HG03045 (cell line): ENCODE measurements around the gene GAST.
"Not testable (repeated sequence)": the region's sequence is repeated elsewhere in the genome, so short reads cannot be mapped to it uniquely, and the experiment has no call there.

Experiments
- ATAC-seq: cut with Tn5 transposase; IDR thresholded peaks from one replicate; pipeline ENCODE4 v1.9.1; 2021; ENCODE audit warnings: mild to moderate bottlenecking, moderate library complexity; ENCODE audit not compliant: unreplicated experiment

Gene GAST

GRCh38 chr17:41711669-41712400 lies at the start of gene GAST:
Gene GAST, plus strand, starts transcription at chr17:41712331. Its CDS starts 3,106 bp downstream, at chr17:41715437.
- ATAC-seq, result no peak

- ATAC-seq, result no peak
Observed at GRCh38 chr17:41663451-41664171, 48.5 kb upstream of the GAST start.

- ATAC-seq, result no peak
Observed at GRCh38 chr17:41664172-41664457, 48.0 kb upstream of the GAST start.

- no peak for ATAC-seq
Observed at GRCh38 chr17:41664587-41665565, 47.3 kb upstream of the GAST start.

- peak; percentile 67 for ATAC-seq
Observed at GRCh38 chr17:41665566-41666236, 46.4 kb upstream of the GAST start.

GRCh38 chr17:41666237-41666641 lies 45.9 kb upstream of the GAST start:
- peak; percentile 30 for ATAC-seq

GRCh38 chr17:41666708-41667279 lies 45.3 kb upstream of the GAST start:
- peak; percentile 52 for ATAC-seq

- ATAC-seq, result no peak
Observed at GRCh38 chr17:41667280-41668041, 44.7 kb upstream of the GAST start.

GRCh38 chr17:41672153-41672552 lies 40.0 kb upstream of the GAST start:
- no peak for ATAC-seq

- not testable (repeated sequence) for ATAC-seq
Observed at GRCh38 chr17:41675157-41676057, 36.7 kb upstream of the GAST start.

- no peak for ATAC-seq
Observed at GRCh38 chr17:41676058-41676419, 36.1 kb upstream of the GAST start.

- ATAC-seq, result peak; percentile 10
Observed at GRCh38 chr17:41678411-41678906, 33.7 kb upstream of the GAST start.

GRCh38 chr17:41678907-41679739 lies 33.0 kb upstream of the GAST start:
- ATAC-seq, result peak; percentile 42

- ATAC-seq, result no peak
Observed at GRCh38 chr17:41679740-41680425, 32.2 kb upstream of the GAST start.

- no peak for ATAC-seq
Observed at GRCh38 chr17:41680426-41681040, 31.6 kb upstream of the GAST start.

GRCh38 chr17:41681776-41682175 lies 30.4 kb upstream of the GAST start:
- ATAC-seq, result no peak

GRCh38 chr17:41682631-41683030 lies 29.5 kb upstream of the GAST start:
- no peak for ATAC-seq
